ENCODE measurements around the gene ZNF687. TPM values are rescaled to one million over a fixed set of nuclear protein-coding genes. Genes with fewer than 3 reads are reported as not detected.

The ZNF687 gene
- total RNA-seq: 17.4 and 25.1 TPM in 2 replicates

GRCh38 chr1:151281969-151282882 lies at the start of gene ZNF687:
Gene ZNF687 (plus strand): TSS chr1:151282299. CDS start chr1:151286292, 3,993 bp downstream.

GRCh38 chr1:151254217-151255213 lies 27.6 kb upstream of the ZNF687 start, which contains the start of gene PSMD4:
Gene PSMD4 (plus strand): TSS chr1:151254734. CDS start chr1:151254783, 49 bp downstream.

GRCh38 chr1:151327223-151327902 lies 45.3 kb downstream of the ZNF687 start, which contains the start of gene PI4KB:
Gene PI4KB (minus strand): TSS chr1:151327416. CDS start chr1:151316481, 10,935 bp downstream.

Other genes with a start within 250 kb of the ZNF687 start
- 0.33 TPM in 1 of 2 replicates, not detected in the other for gene BNIPL, start 245.7 kb upstream of the ZNF687 start, total RNA-seq
- 2.0 and 3.0 TPM in 2 replicates for gene C1orf56, start 234.5 kb upstream of the ZNF687 start, total RNA-seq
- gene CDC42SE1, start 222.7 kb upstream of the ZNF687 start, total RNA-seq: 47.5 and 47.9 TPM in 2 replicates
- 10.9 and 23.8 TPM in 2 replicates for gene MLLT11, start 221.9 kb upstream of the ZNF687 start, total RNA-seq
- gene GABPB2, start 211.5 kb upstream of the ZNF687 start, total RNA-seq: 2.8 and 3.4 TPM in 2 replicates
- 5.4 and 8.0 TPM in 2 replicates for gene SEMA6C, start 135.7 kb upstream of the ZNF687 start, total RNA-seq
- gene TNFAIP8L2, start 125.7 kb upstream of the ZNF687 start, total RNA-seq: not detected in 2 replicates
- gene LYSMD1, start 116.4 kb upstream of the ZNF687 start, total RNA-seq: 5.2 and 7.1 TPM in 2 replicates
- 44.0 and 51.2 TPM in 2 replicates for gene SCNM1, start 116.2 kb upstream of the ZNF687 start, total RNA-seq
- 0.63 TPM in 1 of 2 replicates, not detected in the other for gene TMOD4, start 106.3 kb upstream of the ZNF687 start, total RNA-seq
- gene VPS72, start 92.1 kb upstream of the ZNF687 start, total RNA-seq: 45.8 and 54.4 TPM in 2 replicates
- 51.7 and 62.7 TPM in 2 replicates for gene PIP5K1A, start 83.7 kb upstream of the ZNF687 start, total RNA-seq
- gene PSMD4, start 27.6 kb upstream of the ZNF687 start, total RNA-seq: 131 and 152 TPM in 2 replicates
- 53.7 and 57.4 TPM in 2 replicates for gene PI4KB, start 45.1 kb downstream of the ZNF687 start, total RNA-seq
- 24.3 and 25.9 TPM in 2 replicates for gene RFX5, start 65.0 kb downstream of the ZNF687 start, total RNA-seq
- gene SELENBP1, start 90.4 kb downstream of the ZNF687 start, total RNA-seq: 6.0 and 18.1 TPM in 2 replicates
- gene PSMB4, start 117.3 kb downstream of the ZNF687 start, total RNA-seq: 304 and 370 TPM in 2 replicates
- gene POGZ, start 177.2 kb downstream of the ZNF687 start, total RNA-seq: 20.4 and 29.9 TPM in 2 replicates
- 2.0 and 5.2 TPM in 2 replicates for gene CGN, start 229.1 kb downstream of the ZNF687 start, total RNA-seq